HCT116 (cell line): ENCODE measurements around the gene CHRND. TPM values are rescaled to one million over a fixed set of nuclear protein-coding genes. Genes with fewer than 3 reads are reported as not detected.

Source experiments
- ATAC-seq: fragments of 200-7000 bp; cut with Tn5 transposase; 2 replicates; pipeline ENCODE4 v1.9.1; 2020; ENCODE audit warnings: mild to moderate bottlenecking, moderate library complexity
- BruUV-seq: library from RNA; stranded (reverse); fragments of 400-500 nt; replicated peaks from 2 replicates; lab custom pipeline; 2021; lab: Mats Ljungman, UMichigan
- CTCF ChIA-PET: fragments of 300-600 bp; sonication (Branson Sonifier 250); formaldehyde crosslinking; loops from one replicate; lab custom pipeline; 2021; ENCODE audit warnings: antibody characterized with exemption; lab: Charles Lee
- POLR2A ChIA-PET: fragments of 300-600, 350-600 bp; sonication (Branson Sonifier 250); formaldehyde crosslinking; loops from one replicate; lab custom pipeline; 2021; ENCODE audit warnings: antibody characterized with exemption; lab: Charles Lee
- RAD21 ChIA-PET, 2 experiments: fragments of 300-600 bp; sonication (Branson Sonifier 250); formaldehyde crosslinking; loops; one replicate each; lab custom pipeline; 2023; ENCODE audit warnings: low total read pairs in 2 of 2; ENCODE audit not compliant: uncharacterized antibody in 2 of 2, unreplicated experiment in 2 of 2, low non-redundant PET in 1 of 2; lab: Charles Lee
- DNase-seq: peaks from one replicate; pipeline ENCODE4 v3.0.0-alpha.2; 2010; ENCODE audit warnings: low read depth, low spot score
- H2AFZ ChIP-seq: fragments of 200-600 bp; shearing (Covaris generic), sonication (generic); 2 replicates; pipeline ENCODE4 v1.6.1; 2017; ENCODE audit warnings: low read depth, mixed run types, mixed read lengths, antibody characterized with exemption, low read length; ENCODE audit not compliant: poor library complexity, severe bottlenecking
- H3K27ac ChIP-seq: 2 replicates; pipeline ENCODE4 v1.5.1; 2012; ENCODE audit warnings: low read depth, low read length
- H3K27me3 ChIP-seq: fragments of 200-600 bp; sonication (generic); 2 replicates; pipeline ENCODE4 v1.6.1; 2016; ENCODE audit warnings: mixed run types, low read length, mixed read lengths; ENCODE audit not compliant: insufficient read depth
- H3K36me3 ChIP-seq, 2 experiments: fragments of 200-500 bp in 1 of 2; fragments of 200-600 bp in 1 of 2; sonication (Bioruptor generic) in 1 of 2; sonication (generic) in 1 of 2; 2 replicates each; pipeline versions ENCODE4 v1.5.1 to v1.6.1; 2014 to 2016; ENCODE audit warnings: low read length in 2 of 2, inconsistent platforms in 1 of 2, mixed read lengths in 1 of 2, mixed run types in 1 of 2; ENCODE audit not compliant: insufficient read depth in 2 of 2, control insufficient read depth in 1 of 2
- H3K4me1 ChIP-seq, 2 experiments: fragments of 200-600 bp in 1 of 2; sonication (generic) in 1 of 2; 2 replicates each; pipeline versions ENCODE4 v1.5.1 to v1.6.1; 2012 to 2017; ENCODE audit warnings: low read length in 2 of 2, inconsistent platforms in 1 of 2, mild to moderate bottlenecking in 1 of 2, mixed read lengths in 1 of 2, mixed run types in 1 of 2, moderate library complexity in 1 of 2; ENCODE audit not compliant: insufficient read depth in 2 of 2, control insufficient read depth in 1 of 2
- H3K4me2 ChIP-seq: fragments of 200-600 bp; sonication (generic); 2 replicates; pipeline ENCODE4 v1.6.1; 2017; ENCODE audit warnings: mixed run types, low read length, mixed read lengths
- H3K4me3 ChIP-seq, 2 experiments: fragments of 200-600 bp in 1 of 2; sonication (generic) in 1 of 2; replicated peaks in 1 of 2; 2 replicates each; pipeline ENCODE4 v1.5.1; 2011 to 2016; ENCODE audit warnings: low read length in 2 of 2, control low read depth in 1 of 2, low read depth in 1 of 2, mild to moderate bottlenecking in 1 of 2, mixed read lengths in 1 of 2, mixed run types in 1 of 2
- H3K79me2 ChIP-seq: fragments of 200-600 bp; sonication (generic); 2 replicates; pipeline ENCODE4 v1.6.1; 2017; ENCODE audit warnings: mild to moderate bottlenecking, mixed run types, low read length, moderate library complexity, mixed read lengths; ENCODE audit not compliant: insufficient read depth
- H3K9ac ChIP-seq: fragments of 200-600 bp; sonication (generic); 2 replicates; pipeline ENCODE4 v1.6.1; 2016; ENCODE audit warnings: low read length, mixed read lengths
- H3K9me2 ChIP-seq: fragments of 200-600 bp; sonication (generic), shearing (Covaris generic); 2 replicates; pipeline ENCODE4 v1.6.1; 2017; ENCODE audit warnings: mixed run types, mild to moderate bottlenecking, moderate library complexity; ENCODE audit not compliant: insufficient read depth
- H3K9me3 ChIP-seq, 2 experiments: fragments of 200-500 bp in 1 of 2; fragments of 200-600 bp in 1 of 2; sonication (Bioruptor generic) in 1 of 2; sonication (generic) in 1 of 2; 2 replicates each; pipeline ENCODE4 v1.6.1; 2014 to 2017; ENCODE audit warnings: low read length in 2 of 2, mixed read lengths in 2 of 2, inconsistent platforms in 1 of 2, low read depth in 1 of 2, mild to moderate bottlenecking in 1 of 2, mixed run types in 1 of 2, moderate library complexity in 1 of 2; ENCODE audit not compliant: control insufficient read depth in 1 of 2, insufficient read depth in 1 of 2
- H4K20me1 ChIP-seq: fragments of 200-600 bp; sonication (generic), shearing (Covaris generic); 2 replicates; pipeline ENCODE4 v1.6.1; 2017; ENCODE audit warnings: mixed run types, mild to moderate bottlenecking, moderate library complexity; ENCODE audit not compliant: insufficient read depth
- CBX3 ChIP-seq: IDR thresholded peaks from 2 replicates; pipeline ENCODE4 v1.6.1; 2012; ENCODE audit warnings: low read depth
- CEBPB ChIP-seq: IDR thresholded peaks from 2 replicates; pipeline ENCODE4 v1.6.1; 2012; ENCODE audit warnings: low read depth
- EGR1 ChIP-seq: IDR thresholded peaks from 2 replicates; pipeline ENCODE4 v1.6.1; 2012; ENCODE audit warnings: low read depth
- EZH2 ChIP-seq: fragments of 200-600 bp; sonication (generic); IDR thresholded peaks from 2 replicates; pipeline ENCODE4 v1.6.1; 2017; ENCODE audit warnings: antibody characterized with exemption, mixed run types
- EZH2phosphoT487 ChIP-seq: fragments of 200-600 bp; IDR thresholded peaks from 2 replicates; pipeline ENCODE4 v1.6.1; 2018; ENCODE audit warnings: antibody characterized with exemption, borderline replicate concordance
- JUND ChIP-seq: IDR thresholded peaks from 2 replicates; pipeline ENCODE4 v1.6.1; 2012
- POLR2AphosphoS5 ChIP-seq: IDR thresholded peaks from 2 replicates; pipeline ENCODE4 v1.6.1; 2011; ENCODE audit warnings: mild to moderate bottlenecking, low read depth, low read length, moderate library complexity
- SIN3A ChIP-seq: IDR thresholded peaks from 2 replicates; pipeline ENCODE4 v1.6.1; 2012; ENCODE audit warnings: low read depth
- SP1 ChIP-seq: IDR thresholded peaks from 2 replicates; pipeline ENCODE4 v1.6.1; 2012; ENCODE audit warnings: low read depth
- SRF ChIP-seq: IDR thresholded peaks from 2 replicates; pipeline ENCODE4 v1.6.1; 2012; ENCODE audit warnings: low read depth
- YY1 ChIP-seq: IDR thresholded peaks from 2 replicates; pipeline ENCODE4 v1.6.1; 2011; ENCODE audit warnings: low read length, low read depth, moderate library complexity, mild to moderate bottlenecking; ENCODE audit not compliant: insufficient replicate concordance; ENCODE audit errors: extremely low read depth
- ZFX ChIP-seq: fragments of 450-650 bp; IDR thresholded peaks from 2 replicates; pipeline ENCODE4 v1.6.1; 2017
- ZNF274 ChIP-seq: fragments of 200-500 bp; sonication (Bioruptor generic); IDR thresholded peaks from 2 replicates; pipeline ENCODE4 v1.6.1; 2014; ENCODE audit warnings: mild to moderate bottlenecking, low read depth, low read length, inconsistent platforms
- intact Hi-C: fragments of 100-400 bp; cut with micrococcal nuclease; formaldehyde crosslinking; loops from 2 replicates; pipeline ENCODE4 v1.10.0; 2022
- total RNA-seq: library from RNA; stranded (reverse); gene quantifications from one replicate; pipeline ENCODE4 v1.2.1, GENCODE V29; 2021; ENCODE audit not compliant: unreplicated experiment
- TF ChIP-seq, protein P1 (sequence below): IDR thresholded peaks from 2 replicates; pipeline ENCODE4 v1.6.1; 2011; ENCODE audit warnings: mild to moderate bottlenecking, low read length, moderate library complexity; ENCODE audit not compliant: insufficient replicate concordance; ENCODE audit errors: extremely low read depth
- TF ChIP-seq, protein P2 (sequence below): IDR thresholded peaks from 2 replicates; pipeline ENCODE4 v1.6.1; 2012
- TF ChIP-seq, protein P3 (sequence below): IDR thresholded peaks from 2 replicates; pipeline ENCODE4 v1.6.1; 2012; ENCODE audit warnings: low read depth

CHRND gene
- total RNA-seq, 1 experiment from 2014 or later: not detected

DNA sequence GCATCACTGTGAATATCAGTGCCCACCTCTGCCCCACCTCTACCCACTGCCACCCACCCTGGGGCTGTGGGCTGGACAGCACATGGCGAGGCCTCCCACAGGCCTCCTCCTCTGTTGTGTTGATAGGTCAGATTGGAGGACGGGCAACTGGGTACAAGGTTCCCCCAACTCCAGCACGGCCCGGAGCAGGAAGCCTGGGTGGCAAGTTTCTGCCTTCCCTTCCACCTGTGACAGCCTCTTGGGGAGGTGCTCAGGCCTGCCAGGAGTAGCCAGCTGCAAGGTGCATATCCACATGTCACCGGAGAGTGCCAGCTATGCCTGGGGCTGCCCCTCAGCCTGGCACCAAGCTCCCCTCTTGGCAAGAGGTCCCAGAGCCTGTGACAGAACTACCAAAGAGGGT, 31.4 kb upstream of the CHRND start:
- intact Hi-C loops: no loop called here
- Histone ChIP-seq H3K27ac (no peak overlapping the region), H3K4me2 (no peak overlapping the region), H3K4me1 (0 out of 4 replicates have a peak, but pooled peaks cover 0 to 4% of the 10 kb centered on the region in 2 experiments), H3K9me2 (no peaks in the 10 kb centered on the region), H3K79me2 (no peaks in the 10 kb centered on the region), H3K27me3 (no peaks in the 10 kb centered on the region), H3K36me3 (no peaks in the 10 kb centered on the region), H3K9ac (no peak overlapping the region), H2AFZ (no peak overlapping the region), H3K4me3 (no peak overlapping the region), H3K9me3 (no peaks in the 10 kb centered on the region), H4K20me1 (no peaks in the 10 kb centered on the region)
- BruUV-seq: no TSS peak
- ATAC-seq: no peak
- RAD21 ChIA-PET: no interaction called here
- CTCF ChIA-PET: no interaction called here
- TF ChIP-seq EGR1 (no peak), EZH2 (no peak), POLR2AphosphoS5 (no peak), SP1 (no peak), ZFX (no peak), SIN3A (no peak), YY1 (no peak)
- POLR2A ChIA-PET: no interaction called here
- DNase-seq: no peak

DNA sequence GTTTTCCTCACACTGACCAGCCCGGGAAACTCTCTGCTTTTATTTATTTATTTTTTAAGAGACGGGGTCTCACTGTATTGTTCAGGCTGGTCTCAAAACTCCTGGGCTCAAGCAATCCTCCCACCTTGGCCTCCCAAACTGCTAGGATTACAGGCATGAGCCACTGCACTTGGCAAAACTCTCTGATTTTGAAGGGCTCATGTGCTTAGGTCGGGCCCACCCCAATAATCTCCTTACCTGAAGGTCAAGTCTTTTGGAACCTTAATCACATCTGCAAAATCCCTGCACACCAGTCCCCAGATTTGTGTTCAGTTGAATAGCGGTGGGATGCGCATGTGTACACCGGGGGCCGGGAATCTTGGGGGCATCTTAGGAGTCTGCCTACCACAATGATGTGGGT, 30.7 kb upstream of the CHRND start:
- CTCF ChIA-PET: no interaction called here
- TF ChIP-seq YY1: no peak
- TF ChIP-seq, protein P1, sequence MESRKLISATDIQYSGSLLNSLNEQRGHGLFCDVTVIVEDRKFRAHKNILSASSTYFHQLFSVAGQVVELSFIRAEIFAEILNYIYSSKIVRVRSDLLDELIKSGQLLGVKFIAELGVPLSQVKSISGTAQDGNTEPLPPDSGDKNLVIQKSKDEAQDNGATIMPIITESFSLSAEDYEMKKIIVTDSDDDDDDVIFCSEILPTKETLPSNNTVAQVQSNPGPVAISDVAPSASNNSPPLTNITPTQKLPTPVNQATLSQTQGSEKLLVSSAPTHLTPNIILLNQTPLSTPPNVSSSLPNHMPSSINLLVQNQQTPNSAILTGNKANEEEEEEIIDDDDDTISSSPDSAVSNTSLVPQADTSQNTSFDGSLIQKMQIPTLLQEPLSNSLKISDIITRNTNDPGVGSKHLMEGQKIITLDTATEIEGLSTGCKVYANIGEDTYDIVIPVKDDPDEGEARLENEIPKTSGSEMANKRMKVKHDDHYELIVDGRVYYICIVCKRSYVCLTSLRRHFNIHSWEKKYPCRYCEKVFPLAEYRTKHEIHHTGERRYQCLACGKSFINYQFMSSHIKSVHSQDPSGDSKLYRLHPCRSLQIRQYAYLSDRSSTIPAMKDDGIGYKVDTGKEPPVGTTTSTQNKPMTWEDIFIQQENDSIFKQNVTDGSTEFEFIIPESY: no peak
- TF ChIP-seq POLR2AphosphoS5: no peak
- no peak for TF ChIP-seq CEBPB
- no peak for TF ChIP-seq SP1
- no peak for TF ChIP-seq ZFX
- no peak for TF ChIP-seq SIN3A
- TF ChIP-seq, protein P2, sequence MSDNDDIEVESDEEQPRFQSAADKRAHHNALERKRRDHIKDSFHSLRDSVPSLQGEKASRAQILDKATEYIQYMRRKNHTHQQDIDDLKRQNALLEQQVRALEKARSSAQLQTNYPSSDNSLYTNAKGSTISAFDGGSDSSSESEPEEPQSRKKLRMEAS: no peak
- TF ChIP-seq, protein P3, sequence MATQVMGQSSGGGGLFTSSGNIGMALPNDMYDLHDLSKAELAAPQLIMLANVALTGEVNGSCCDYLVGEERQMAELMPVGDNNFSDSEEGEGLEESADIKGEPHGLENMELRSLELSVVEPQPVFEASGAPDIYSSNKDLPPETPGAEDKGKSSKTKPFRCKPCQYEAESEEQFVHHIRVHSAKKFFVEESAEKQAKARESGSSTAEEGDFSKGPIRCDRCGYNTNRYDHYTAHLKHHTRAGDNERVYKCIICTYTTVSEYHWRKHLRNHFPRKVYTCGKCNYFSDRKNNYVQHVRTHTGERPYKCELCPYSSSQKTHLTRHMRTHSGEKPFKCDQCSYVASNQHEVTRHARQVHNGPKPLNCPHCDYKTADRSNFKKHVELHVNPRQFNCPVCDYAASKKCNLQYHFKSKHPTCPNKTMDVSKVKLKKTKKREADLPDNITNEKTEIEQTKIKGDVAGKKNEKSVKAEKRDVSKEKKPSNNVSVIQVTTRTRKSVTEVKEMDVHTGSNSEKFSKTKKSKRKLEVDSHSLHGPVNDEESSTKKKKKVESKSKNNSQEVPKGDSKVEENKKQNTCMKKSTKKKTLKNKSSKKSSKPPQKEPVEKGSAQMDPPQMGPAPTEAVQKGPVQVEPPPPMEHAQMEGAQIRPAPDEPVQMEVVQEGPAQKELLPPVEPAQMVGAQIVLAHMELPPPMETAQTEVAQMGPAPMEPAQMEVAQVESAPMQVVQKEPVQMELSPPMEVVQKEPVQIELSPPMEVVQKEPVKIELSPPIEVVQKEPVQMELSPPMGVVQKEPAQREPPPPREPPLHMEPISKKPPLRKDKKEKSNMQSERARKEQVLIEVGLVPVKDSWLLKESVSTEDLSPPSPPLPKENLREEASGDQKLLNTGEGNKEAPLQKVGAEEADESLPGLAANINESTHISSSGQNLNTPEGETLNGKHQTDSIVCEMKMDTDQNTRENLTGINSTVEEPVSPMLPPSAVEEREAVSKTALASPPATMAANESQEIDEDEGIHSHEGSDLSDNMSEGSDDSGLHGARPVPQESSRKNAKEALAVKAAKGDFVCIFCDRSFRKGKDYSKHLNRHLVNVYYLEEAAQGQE: no peak
- no peak for TF ChIP-seq JUND
- no peak for TF ChIP-seq EGR1
- no peak for TF ChIP-seq CBX3
- TF ChIP-seq ZNF274: no peak
- TF ChIP-seq EZH2phosphoT487: no peak
- no peak for TF ChIP-seq EZH2
- no peak for TF ChIP-seq SRF

More for the DNA sequence above, 30.7 kb upstream of the CHRND start:
- RAD21 ChIA-PET: no interaction called here
- DNase-seq (no peak), ATAC-seq (no peak)
- Histone ChIP-seq H3K27me3 (no peaks in the 10 kb centered on the region), H3K4me2 (no peak overlapping the region), H3K4me1 (0 out of 4 replicates have a peak, but pooled peaks cover 0 to 4% of the 10 kb centered on the region in 2 experiments), H4K20me1 (no peaks in the 10 kb centered on the region), H2AFZ (no peak overlapping the region), H3K4me3 (no peak overlapping the region), H3K9me2 (no peaks in the 10 kb centered on the region), H3K36me3 (no peaks in the 10 kb centered on the region), H3K9me3 (no peaks in the 10 kb centered on the region), H3K9ac (no peak overlapping the region), H3K27ac (no peak overlapping the region), H3K79me2 (no peaks in the 10 kb centered on the region)
- intact Hi-C loops: no loop called here
- POLR2A ChIA-PET: no interaction called here
- no TSS peak for BruUV-seq
